Mammary epithelial cell (primary cell): ENCODE data around the gene ELAVL2.

Experiments used
- EZH2 ChIP-seq: IDR thresholded peaks from 2 replicates; pipeline ENCODE4 v1.6.1; 2012; ENCODE audit warnings: low read length, inconsistent platforms, borderline replicate concordance
- TF ChIP-seq, protein P1 (sequence below), 2 donors: IDR thresholded peaks in 1 of 2; conservative IDR thresholded peaks in 1 of 2; 2 replicates each; pipeline ENCODE4 v1.5.1; 2011 to 2012; ENCODE audit warnings: inconsistent platforms in 2 of 2, low read length in 2 of 2, mild to moderate bottlenecking in 2 of 2, control low read depth in 1 of 2, low read depth in 1 of 2; ENCODE audit not compliant: insufficient read depth in 1 of 2; ENCODE audit errors: extremely low read depth in 1 of 2

DNA sequence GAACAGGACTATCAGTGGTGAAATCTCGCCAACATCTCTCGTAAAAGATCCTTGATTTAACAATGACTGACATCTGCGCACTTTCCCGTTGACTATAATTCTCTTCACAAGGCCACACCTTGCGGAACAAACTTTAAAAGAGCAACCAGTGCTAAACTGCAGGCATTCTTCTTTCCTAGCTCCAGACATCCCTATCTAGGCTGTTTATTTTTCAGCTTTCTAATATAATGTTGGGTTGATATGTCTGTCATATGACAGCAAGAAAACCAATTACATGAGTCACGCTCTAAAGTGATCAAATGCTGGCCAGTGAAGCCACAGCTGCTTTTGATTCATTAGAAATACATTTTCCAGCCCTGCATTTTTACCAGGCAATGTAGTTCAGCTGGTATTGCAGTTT is 162.5 kb downstream of the ELAVL2 start:
- TF ChIP-seq, protein P1, sequence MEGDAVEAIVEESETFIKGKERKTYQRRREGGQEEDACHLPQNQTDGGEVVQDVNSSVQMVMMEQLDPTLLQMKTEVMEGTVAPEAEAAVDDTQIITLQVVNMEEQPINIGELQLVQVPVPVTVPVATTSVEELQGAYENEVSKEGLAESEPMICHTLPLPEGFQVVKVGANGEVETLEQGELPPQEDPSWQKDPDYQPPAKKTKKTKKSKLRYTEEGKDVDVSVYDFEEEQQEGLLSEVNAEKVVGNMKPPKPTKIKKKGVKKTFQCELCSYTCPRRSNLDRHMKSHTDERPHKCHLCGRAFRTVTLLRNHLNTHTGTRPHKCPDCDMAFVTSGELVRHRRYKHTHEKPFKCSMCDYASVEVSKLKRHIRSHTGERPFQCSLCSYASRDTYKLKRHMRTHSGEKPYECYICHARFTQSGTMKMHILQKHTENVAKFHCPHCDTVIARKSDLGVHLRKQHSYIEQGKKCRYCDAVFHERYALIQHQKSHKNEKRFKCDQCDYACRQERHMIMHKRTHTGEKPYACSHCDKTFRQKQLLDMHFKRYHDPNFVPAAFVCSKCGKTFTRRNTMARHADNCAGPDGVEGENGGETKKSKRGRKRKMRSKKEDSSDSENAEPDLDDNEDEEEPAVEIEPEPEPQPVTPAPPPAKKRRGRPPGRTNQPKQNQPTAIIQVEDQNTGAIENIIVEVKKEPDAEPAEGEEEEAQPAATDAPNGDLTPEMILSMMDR (conservative IDR thresholded peaks at IDR 0.05 in 1 of 2, IDR thresholded peaks at IDR 0.05 in 1 of 2; ENCODE audit: extremely low read depth in 1 of 2, insufficient read depth in 1 of 2, low read depth in 1 of 2, low read length in 2 of 2), result no peak
- no peak for TF ChIP-seq EZH2
